ENCODE data around the gene APOC4.

APOC4 gene

GRCh38 chr19:44987148-44987675 is 45.2 kb downstream of the APOC4 start:
- DNase-seq: no peak
- in situ Hi-C loops (cut with MboI; ENCODE audit: low pct_unique_long_range_greater_than_20kb, low sequenced_read_pairs): no loop called here

DNA sequence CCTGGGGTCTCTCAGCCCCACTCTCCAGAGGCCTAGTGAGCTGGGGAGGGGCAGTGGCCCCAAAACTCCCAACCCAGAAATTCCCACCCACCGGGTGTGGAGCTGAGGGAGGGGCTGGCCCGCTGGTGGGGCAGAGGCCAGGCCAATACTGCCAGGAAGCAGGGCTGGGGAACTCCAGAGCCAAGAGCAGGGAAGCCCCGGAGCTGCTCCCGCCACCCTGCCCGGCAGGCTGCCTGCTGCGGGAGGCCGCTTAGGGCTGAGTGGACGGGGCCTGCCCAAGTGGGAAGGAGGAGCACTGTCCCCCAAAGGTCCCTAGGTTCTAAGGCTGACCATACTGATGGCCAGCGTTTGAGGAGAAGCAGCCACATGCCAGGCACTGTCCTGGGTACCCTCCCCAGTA is 46.2 kb downstream of the APOC4 start:
- in situ Hi-C loops (cut with MboI; ENCODE audit: low pct_unique_long_range_greater_than_20kb, low sequenced_read_pairs): no loop called here
- DNase-seq: no peak

- in situ Hi-C loops (cut with MboI; ENCODE audit: low pct_unique_long_range_greater_than_20kb, low sequenced_read_pairs): no loop called here
- peak; percentile 65 for DNase-seq
These were observed 47.0 kb downstream of the APOC4 start for GRCh38 chr19:44988896-44989556.

DNA sequence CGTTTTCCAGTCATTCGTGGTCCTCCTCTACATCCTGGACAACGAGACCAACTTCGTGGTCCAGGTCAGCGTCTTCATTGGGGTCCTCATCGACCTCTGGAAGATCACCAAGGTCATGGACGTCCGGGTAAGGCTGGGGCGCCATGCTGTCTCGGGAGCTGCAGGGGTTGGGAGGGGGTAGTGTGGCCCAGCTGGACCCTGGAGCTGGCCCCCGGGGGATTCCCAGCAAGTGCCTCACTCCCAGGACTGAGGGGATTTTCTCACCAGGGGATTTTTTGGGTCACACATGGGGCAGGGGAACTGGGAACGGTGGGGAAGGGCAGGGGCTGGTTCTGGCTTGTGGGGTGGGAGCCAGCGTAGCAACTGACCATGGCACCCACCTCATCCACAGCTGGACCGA is 48.4 kb downstream of the APOC4 start:
- in situ Hi-C loops (cut with MboI; ENCODE audit: low pct_unique_long_range_greater_than_20kb, low sequenced_read_pairs): no loop called here
- no peak for DNase-seq

GRCh38 chr19:44990966-44991365 is 48.9 kb downstream of the APOC4 start:
- no peak for DNase-seq
- in situ Hi-C loops (cut with MboI; ENCODE audit: low pct_unique_long_range_greater_than_20kb, low sequenced_read_pairs): no loop called here

DNA sequence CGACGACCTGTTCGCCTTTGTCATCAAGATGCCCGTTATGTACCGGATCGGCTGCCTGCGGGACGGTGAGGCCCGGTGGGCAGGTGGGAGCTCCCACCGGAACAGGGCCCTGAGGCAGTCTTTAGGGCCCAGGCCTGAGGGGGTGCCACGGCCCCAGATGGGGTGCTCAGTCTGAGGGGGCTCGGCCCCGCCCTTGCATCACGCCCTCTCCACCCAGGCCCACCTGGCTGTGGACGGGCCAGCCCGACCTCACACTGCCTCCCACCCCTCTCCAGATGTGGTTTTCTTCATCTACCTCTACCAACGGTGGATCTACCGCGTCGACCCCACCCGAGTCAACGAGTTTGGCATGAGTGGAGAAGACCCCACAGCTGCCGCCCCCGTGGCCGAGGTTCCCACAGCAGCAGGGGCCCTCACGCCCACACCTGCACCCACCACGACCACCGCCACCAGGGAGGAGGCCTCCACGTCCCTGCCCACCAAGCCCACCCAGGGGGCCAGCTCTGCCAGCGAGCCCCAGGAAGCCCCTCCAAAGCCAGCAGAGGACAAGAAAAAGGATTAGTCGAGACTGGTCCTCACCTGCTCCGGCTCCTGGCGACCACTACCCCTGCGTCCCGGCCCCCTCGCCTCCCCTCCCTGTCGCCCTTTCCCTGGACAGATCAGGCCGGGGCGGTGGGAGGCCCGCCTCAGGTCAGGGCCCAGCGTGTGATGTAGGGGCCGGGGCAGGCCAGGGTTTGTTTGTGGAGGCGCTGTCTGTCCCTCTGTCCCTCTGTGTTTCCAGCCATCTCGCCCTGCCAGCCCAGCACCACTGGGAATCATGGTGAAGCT is 50.5 kb downstream of the APOC4 start:
- in situ Hi-C loops (cut with MboI; ENCODE audit: low pct_unique_long_range_greater_than_20kb, low sequenced_read_pairs): no loop called here

GRCh38 chr19:44993526-44993925 is 51.5 kb downstream of the APOC4 start:
- DNase-seq: no peak

More for the DNA sequence above, 50.5 kb downstream of the APOC4 start:
- DNase-seq: no peak

GRCh38 chr19:44993926-44994537 is 52.0 kb downstream of the APOC4 start:
- no peak for DNase-seq
- in situ Hi-C loops (cut with MboI; ENCODE audit: low pct_unique_long_range_greater_than_20kb, low sequenced_read_pairs): no loop called here

More at GRCh38 chr19:44993526-44993925, 51.5 kb downstream of the APOC4 start:
- in situ Hi-C loops (cut with MboI; ENCODE audit: low pct_unique_long_range_greater_than_20kb, low sequenced_read_pairs): no loop called here
